Measurements from ENCODE around the gene HSD17B3. TPM values are rescaled to one million over a fixed set of nuclear protein-coding genes. Genes with fewer than 3 reads are reported as not detected.

HSD17B3 gene
- total and polyA plus RNA-seq, 2 donors (not counting 3 experiments of a cell fraction or from before 2014, with no cell fraction given): 0.46 TPM; not detected in 1

GRCh38 chr9:96270236-96270744, 31.7 kb downstream of the HSD17B3 start:
- no peak for DNase-seq (ENCODE audit: low read depth, low spot score)
- Histone ChIP-seq H3K79me2 (ENCODE audit: control insufficient read depth, insufficient read depth, low read length) (no peaks in the 10 kb centered on the region), H3K9ac (replicated peaks; ENCODE audit: extremely low read depth, insufficient read depth, low read length) (no peak overlapping the region), H3K27ac (ENCODE audit: insufficient read depth, low read depth, low read length) (no peak overlapping the region), H3K27me3 (ENCODE audit: control insufficient read depth in 2 of 2, insufficient read depth in 2 of 2, low read length in 2 of 2) (no peaks in the 10 kb centered on the region), H3K9me1 (replicated peaks; ENCODE audit: control insufficient read depth, extremely low read depth, insufficient read depth, low read length) (no peaks in the 10 kb centered on the region), H2AFZ (ENCODE audit: low read depth, low read length) (no peak overlapping the region), H3K4me1 (ENCODE audit: control insufficient read depth, extremely low read depth, insufficient read depth, low read length) (no peaks in the 10 kb centered on the region), H3K4me2 (ENCODE audit: insufficient read depth, low read length) (no peak overlapping the region), H3K36me3 (ENCODE audit: control insufficient read depth in 2 of 2, extremely low read depth in 1 of 2, insufficient read depth in 2 of 2, low read length in 2 of 2) (no peaks in the 10 kb centered on the region), H3K9me3 (replicated peaks; ENCODE audit: control insufficient read depth, insufficient read depth, low read length) (no peaks in the 10 kb centered on the region), H3K4me3 (replicated peaks in 1 of 3; ENCODE audit: insufficient read depth in 1 of 3, low read depth in 1 of 3, low read length in 3 of 3) (no peak overlapping the region), H4K20me1 (replicated peaks; ENCODE audit: control insufficient read depth, extremely low read depth, insufficient read depth, low read length) (no peaks in the 10 kb centered on the region)
- CTCF ChIA-PET: interaction anchor here (1.0 to 1.1 kb wide), 2 partner anchors 14 to 21 kb away, joined by 3 to 4 read pairs; no protein-coding TSS in a partner anchor
- dilution Hi-C loops (cut with MboI; ENCODE audit: extremely low pct_ligation_motif_present, low sequenced_read_pairs): no loop called here
- intact Hi-C loops (cut with micrococcal nuclease): no loop called here
- POLR2A ChIA-PET: no interaction called here
- no peak for TF ChIP-seq JUN (IDR thresholded peaks at IDR 0.05; ENCODE audit: borderline replicate concordance, insufficient read depth, insufficient read length, low read depth)
- TF ChIP-seq CTCF (IDR thresholded peaks at IDR 0.05; ENCODE audit: extremely low read depth in 1 of 2, insufficient read depth in 1 of 2, low read depth in 1 of 2, low read length in 2 of 2): no peak
- TF ChIP-seq EZH2 (IDR thresholded peaks at IDR 0.05; ENCODE audit: borderline replicate concordance, low read depth, low read length, severe bottlenecking): no peak
- TF ChIP-seq FOS (IDR thresholded peaks at IDR 0.05; ENCODE audit: borderline replicate concordance, insufficient read depth, low read length): no peak
- TF ChIP-seq MAX (IDR thresholded peaks at IDR 0.05; ENCODE audit: insufficient read depth, insufficient read length): no peak
- TF ChIP-seq MYC (IDR thresholded peaks at IDR 0.05; ENCODE audit: low read depth, low read length): no peak
- no peak for TF ChIP-seq POLR2AphosphoS5 (IDR thresholded peaks at IDR 0.05; ENCODE audit: insufficient read depth, low read depth, low read length)
- no peak for TF ChIP-seq POLR2A (IDR thresholded peaks at IDR 0.05; ENCODE audit: low read depth, low read length)
- no peak for TF ChIP-seq GATA2 (IDR thresholded peaks at IDR 0.05; ENCODE audit: insufficient read depth, insufficient read length, low read depth, low read length)
- no TSS peak for BruUV-seq (replicated peaks)
- no peak for FAIRE-seq

Data from endothelial cell of umbilical vein (primary cell).